Placental epithelial cell (primary cell): ENCODE data around the gene CRY1. TPM values are rescaled to one million over a fixed set of nuclear protein-coding genes. Genes with fewer than 3 reads are reported as not detected.

Experiments
- total RNA-seq: library from RNA; depleted of rRNA; stranded (reverse); fragments of >200 nt; gene quantifications from 2 replicates; pipeline ENCODE4 v1.2.3, GENCODE V29; 2012

Gene CRY1
- 12.4 and 18.1 TPM in 2 replicates for total RNA-seq

GRCh38 chr12:107093417-107094182 is at the start of gene CRY1:
Gene CRY1 (minus strand): TSS chr12:107093549. CDS start chr12:107092961, 588 bp downstream.

GRCh38 chr12:106986625-106987389 is 106.5 kb downstream of the CRY1 start, which contains the start of gene MTERF2:
Gene MTERF2 (minus strand): TSS chr12:106987146. CDS start chr12:106978714, 8,432 bp downstream.

GRCh38 chr12:106955377-106956047 is 137.8 kb downstream of the CRY1 start, which contains the start of gene TMEM263:
Gene TMEM263 (plus strand): TSS chr12:106955907. CDS start chr12:106967117, 11,210 bp downstream.

Other genes with a start within 250 kb of the CRY1 start
- gene TMEM263, start 137.6 kb downstream of the CRY1 start, total RNA-seq, result 115 and 149 TPM in 2 replicates
- gene MTERF2, start 106.4 kb downstream of the CRY1 start, total RNA-seq, result 2.7 and 4.3 TPM in 2 replicates